ENCODE results near the gene CDON. TPM values are rescaled to one million over a fixed set of nuclear protein-coding genes. Genes with fewer than 3 reads are reported as not detected.

The CDON gene
- total RNA-seq, 1 experiment from 2014 or later, result 17.2 TPM

GRCh38 chr11:125950696-125951651 lies 111.7 kb downstream of the CDON start:
- H3K4me3 Mint-ChIP-seq, result peak overlapping the region in 1 of 2 experiments; percentile 4; a peak in 1 of 5 replicates
- Histone ChIP-seq H3K79me1 (ENCODE audit: insufficient read depth, low read depth, low read length, poor library complexity, severe bottlenecking) (no peaks in the 10 kb centered on the region), H3K23ac (ENCODE audit: insufficient read length, low read depth, low read length) (no peak overlapping the region), H3K56ac (ENCODE audit: insufficient read length, low read depth, low read length) (no peak overlapping the region), H2BK120ac (ENCODE audit: low read depth, low read length, poor library complexity, severe bottlenecking) (no peak overlapping the region), H3K14ac (ENCODE audit: insufficient read depth, low read length) (no peak overlapping the region; the same call in 1 of the 2 replicates), H2BK20ac (ENCODE audit: low read depth, low read length, poor library complexity, severe bottlenecking) (no peak overlapping the region), H3K4me2 (ENCODE audit: insufficient read depth, insufficient read length, low read length) (no peak overlapping the region), H3K23me2 (ENCODE audit: insufficient read length, low read depth, low read length, poor library complexity, severe bottlenecking) (no peaks in the 10 kb centered on the region), H2AK5ac (ENCODE audit: insufficient read length, low read length) (no peak overlapping the region), H3K27me3 (ENCODE audit: insufficient read depth, low read length) (no peaks in the 10 kb centered on the region), H4K20me1 (ENCODE audit: control insufficient read depth, insufficient read depth, insufficient read length) (no peaks in the 10 kb centered on the region), H3K4me1 (ENCODE audit: insufficient read depth, low read length) (no peaks in the 10 kb centered on the region), H2AFZ (ENCODE audit: low read length) (no peak overlapping the region), H2BK12ac (ENCODE audit: insufficient read length, low read depth, low read length) (no peak overlapping the region), H3K4ac (ENCODE audit: low read depth, low read length) (no peak overlapping the region), H4K8ac (replicated peaks; ENCODE audit: insufficient read length, low read depth, low read length) (no peak overlapping the region), H3K9ac (ENCODE audit: extremely low read depth, insufficient read length, low read length) (no peak overlapping the region), H3K79me2 (ENCODE audit: insufficient read depth, low read length) (no peaks in the 10 kb centered on the region), H2BK15ac (ENCODE audit: low read depth, low read length) (no peak overlapping the region), H2BK5ac (ENCODE audit: insufficient read length, low read length) (no peak overlapping the region), H4K5ac (ENCODE audit: insufficient read length, low read depth, low read length) (no peak overlapping the region), H3T11ph (ENCODE audit: low read length) (no peak overlapping the region), H4K91ac (ENCODE audit: insufficient read length, low read depth, low read length) (no peak overlapping the region), H3K27ac (ENCODE audit: insufficient read length, low read depth, low read length) (no peak overlapping the region), H3K18ac (ENCODE audit: insufficient read length, low read depth, low read length) (no peak overlapping the region), H3K9me3 (ENCODE audit: control insufficient read depth, low read depth, low read length) (no peaks in the 10 kb centered on the region)
- no peaks in the 10 kb centered on the region; the same call in 1 of the 2 replicates for H3K27me3 Mint-ChIP-seq (ENCODE audit: low read depth)
- DNase-seq, result no peak
- H3K36me3 Mint-ChIP-seq (ENCODE audit: insufficient read depth in 1 of 3, low read depth in 3 of 3), result peaks cover 0 to 7% (median 0%) of the 10 kb centered on the region in 3 experiments; a peak in 2 of 7 replicates
- H3K4me1 Mint-ChIP-seq, result peaks cover 8 to 13% of the 10 kb centered on the region in 2 experiments
- TF ChIP-seq, protein P1, sequence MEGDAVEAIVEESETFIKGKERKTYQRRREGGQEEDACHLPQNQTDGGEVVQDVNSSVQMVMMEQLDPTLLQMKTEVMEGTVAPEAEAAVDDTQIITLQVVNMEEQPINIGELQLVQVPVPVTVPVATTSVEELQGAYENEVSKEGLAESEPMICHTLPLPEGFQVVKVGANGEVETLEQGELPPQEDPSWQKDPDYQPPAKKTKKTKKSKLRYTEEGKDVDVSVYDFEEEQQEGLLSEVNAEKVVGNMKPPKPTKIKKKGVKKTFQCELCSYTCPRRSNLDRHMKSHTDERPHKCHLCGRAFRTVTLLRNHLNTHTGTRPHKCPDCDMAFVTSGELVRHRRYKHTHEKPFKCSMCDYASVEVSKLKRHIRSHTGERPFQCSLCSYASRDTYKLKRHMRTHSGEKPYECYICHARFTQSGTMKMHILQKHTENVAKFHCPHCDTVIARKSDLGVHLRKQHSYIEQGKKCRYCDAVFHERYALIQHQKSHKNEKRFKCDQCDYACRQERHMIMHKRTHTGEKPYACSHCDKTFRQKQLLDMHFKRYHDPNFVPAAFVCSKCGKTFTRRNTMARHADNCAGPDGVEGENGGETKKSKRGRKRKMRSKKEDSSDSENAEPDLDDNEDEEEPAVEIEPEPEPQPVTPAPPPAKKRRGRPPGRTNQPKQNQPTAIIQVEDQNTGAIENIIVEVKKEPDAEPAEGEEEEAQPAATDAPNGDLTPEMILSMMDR (conservative IDR thresholded peaks at IDR 0.05), result no peak
- no CpG with 5 or more reads among the region's 15 CpGs for WGBS (ENCODE audit: extremely low coverage, insufficient read length, low lambda C conversion rate)
- H3K9me3 Mint-ChIP-seq, result no peaks in the 10 kb centered on the region
- peak overlapping the region; percentile 44 to 76 (median 76); a peak in 5 of 7 replicates for H3K27ac Mint-ChIP-seq

Data from H9 (cell line).